AG10803 (cell line): ENCODE measurements around the gene UBXN1.

Experiments
- DNase-seq: peaks from one replicate; pipeline ENCODE4 v3.0.0; 2010; ENCODE audit warnings: low read depth
- H3K4me3 ChIP-seq: 2 replicates; pipeline ENCODE4 v1.5.1; 2011; ENCODE audit warnings: mild to moderate bottlenecking, low read length, control low read depth
- TF ChIP-seq, protein P1 (sequence below): conservative IDR thresholded peaks from 2 replicates; pipeline ENCODE4 v1.5.1; 2011; ENCODE audit warnings: mild to moderate bottlenecking, low read length, control low read depth, inconsistent platforms

Gene UBXN1

DNA sequence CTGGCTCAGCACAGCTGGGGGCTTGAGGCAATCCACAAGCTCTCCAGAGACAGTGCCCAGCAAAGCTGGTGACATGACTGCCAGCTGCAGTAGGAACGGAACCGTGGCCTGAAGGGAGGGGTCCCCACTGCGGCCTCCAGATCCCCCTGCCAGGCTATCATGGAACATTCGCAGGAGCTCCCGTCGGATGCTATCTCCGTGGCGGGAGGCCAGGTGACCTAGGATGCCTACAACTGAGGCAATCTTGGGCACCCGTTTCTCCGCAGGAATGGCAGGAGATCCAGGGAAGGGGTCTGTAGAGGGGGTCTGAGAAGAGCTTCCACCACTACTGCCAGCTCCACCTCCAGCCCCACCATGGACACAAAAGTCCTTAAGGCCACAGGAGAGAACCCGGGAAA is 29.9 kb downstream of the UBXN1 start:
- TF ChIP-seq, protein P1, sequence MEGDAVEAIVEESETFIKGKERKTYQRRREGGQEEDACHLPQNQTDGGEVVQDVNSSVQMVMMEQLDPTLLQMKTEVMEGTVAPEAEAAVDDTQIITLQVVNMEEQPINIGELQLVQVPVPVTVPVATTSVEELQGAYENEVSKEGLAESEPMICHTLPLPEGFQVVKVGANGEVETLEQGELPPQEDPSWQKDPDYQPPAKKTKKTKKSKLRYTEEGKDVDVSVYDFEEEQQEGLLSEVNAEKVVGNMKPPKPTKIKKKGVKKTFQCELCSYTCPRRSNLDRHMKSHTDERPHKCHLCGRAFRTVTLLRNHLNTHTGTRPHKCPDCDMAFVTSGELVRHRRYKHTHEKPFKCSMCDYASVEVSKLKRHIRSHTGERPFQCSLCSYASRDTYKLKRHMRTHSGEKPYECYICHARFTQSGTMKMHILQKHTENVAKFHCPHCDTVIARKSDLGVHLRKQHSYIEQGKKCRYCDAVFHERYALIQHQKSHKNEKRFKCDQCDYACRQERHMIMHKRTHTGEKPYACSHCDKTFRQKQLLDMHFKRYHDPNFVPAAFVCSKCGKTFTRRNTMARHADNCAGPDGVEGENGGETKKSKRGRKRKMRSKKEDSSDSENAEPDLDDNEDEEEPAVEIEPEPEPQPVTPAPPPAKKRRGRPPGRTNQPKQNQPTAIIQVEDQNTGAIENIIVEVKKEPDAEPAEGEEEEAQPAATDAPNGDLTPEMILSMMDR: no peak
- no peak overlapping the region for H3K4me3 ChIP-seq
- DNase-seq: no peak

DNA sequence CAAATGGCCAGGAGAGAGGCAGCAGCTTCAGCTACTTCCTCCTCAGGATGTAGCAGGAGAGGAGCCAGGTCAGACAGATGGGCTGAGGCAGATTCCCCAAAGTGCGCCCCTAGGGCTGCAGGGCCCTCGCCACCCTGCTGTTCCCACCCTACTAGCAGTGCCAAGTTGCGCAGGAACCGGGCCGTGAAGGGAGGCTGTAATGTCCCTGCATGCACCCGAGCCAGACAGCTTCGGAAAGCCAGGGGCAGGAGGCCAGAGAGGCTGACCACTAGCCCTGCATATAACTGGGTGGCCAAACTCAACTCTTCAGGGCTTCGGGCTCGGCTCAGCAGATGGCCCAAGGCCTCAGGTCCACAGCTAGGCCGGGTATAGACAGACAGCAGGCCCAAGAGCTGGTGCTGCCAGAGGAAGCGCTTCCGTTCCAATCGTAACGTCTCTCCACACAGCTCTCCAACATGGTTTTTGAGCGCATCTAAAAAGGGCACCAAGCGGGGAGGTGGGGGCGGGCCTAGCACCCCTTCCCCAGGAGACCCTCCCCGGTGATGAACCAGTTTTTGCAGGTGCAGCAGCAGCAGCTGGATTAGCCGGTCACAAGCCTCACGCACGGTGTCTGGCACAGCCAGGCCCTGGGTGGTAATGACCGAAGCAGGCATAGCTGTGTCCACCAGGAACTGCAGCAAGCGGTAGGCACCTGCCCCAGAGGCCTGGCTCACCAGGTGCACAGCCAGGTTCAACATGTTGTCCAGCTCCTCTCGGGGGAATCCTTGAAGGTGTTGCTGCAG is 30.5 kb downstream of the UBXN1 start:
- TF ChIP-seq, protein P1: no peak
- H3K4me3 ChIP-seq: no peak overlapping the region
- DNase-seq: no peak

DNA sequence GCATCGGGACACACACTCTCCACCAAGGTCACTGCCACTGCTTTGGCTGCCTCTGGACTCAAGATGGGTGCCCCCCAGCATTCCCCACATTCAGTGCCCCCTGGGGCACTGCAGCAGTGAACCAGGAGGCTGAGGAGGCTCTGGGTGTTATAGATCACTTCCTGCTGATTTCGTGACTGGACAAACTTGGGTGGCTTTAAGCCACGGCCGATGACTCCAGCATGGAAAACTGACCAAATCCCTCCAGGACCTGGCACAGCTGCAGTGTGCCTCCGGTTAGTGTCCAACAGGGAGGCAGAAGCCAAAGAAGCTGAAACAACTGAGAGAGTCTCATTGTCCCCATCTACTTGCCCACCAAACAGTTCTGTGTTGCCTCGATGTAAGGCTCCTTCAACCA is 31.3 kb downstream of the UBXN1 start:
- no peak for DNase-seq
- TF ChIP-seq, protein P1: no peak
- no peak overlapping the region for H3K4me3 ChIP-seq

DNA sequence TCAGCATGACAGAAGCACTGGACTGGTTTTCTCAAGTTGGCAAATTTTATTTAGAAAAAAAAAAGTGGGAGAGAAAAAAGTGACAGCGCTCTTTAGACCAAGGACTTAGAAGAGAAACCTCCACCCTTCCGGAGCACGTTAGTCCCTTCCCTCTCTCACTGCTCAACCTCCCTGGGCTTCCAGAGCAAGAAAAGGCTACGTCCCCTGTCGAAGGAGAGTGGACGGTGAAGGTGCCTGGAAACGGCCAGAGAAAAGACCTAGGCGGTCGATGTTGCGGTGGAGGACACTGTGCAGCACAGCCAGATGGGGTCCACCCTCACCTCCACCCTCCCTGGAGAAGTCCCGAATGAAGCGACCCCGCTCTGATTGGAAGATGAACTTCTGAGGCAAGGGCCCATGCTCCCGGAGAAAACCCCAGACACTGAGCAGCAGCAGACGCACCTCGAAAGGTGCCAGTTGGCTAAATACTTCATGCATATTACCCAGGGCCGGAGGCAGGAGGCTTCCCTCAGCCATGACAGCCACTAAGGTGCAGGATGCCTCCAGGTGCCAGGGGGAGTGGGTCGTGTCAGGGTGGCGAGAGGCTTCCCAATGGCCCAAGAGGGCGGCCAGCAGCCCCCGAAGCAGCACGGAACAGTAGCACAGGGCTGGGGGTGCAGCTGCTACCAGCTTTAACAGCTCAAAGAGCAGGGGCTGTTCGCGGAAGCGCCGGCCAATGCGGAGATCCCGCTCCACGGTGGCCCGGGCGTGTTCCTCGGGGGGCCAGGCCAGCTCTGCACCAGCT is 31.9 kb downstream of the UBXN1 start:
- DNase-seq: no peak
- TF ChIP-seq, protein P1: no peak
- peak overlapping the region; percentile 24; the same call in 1 of the 2 replicates for H3K4me3 ChIP-seq

DNA sequence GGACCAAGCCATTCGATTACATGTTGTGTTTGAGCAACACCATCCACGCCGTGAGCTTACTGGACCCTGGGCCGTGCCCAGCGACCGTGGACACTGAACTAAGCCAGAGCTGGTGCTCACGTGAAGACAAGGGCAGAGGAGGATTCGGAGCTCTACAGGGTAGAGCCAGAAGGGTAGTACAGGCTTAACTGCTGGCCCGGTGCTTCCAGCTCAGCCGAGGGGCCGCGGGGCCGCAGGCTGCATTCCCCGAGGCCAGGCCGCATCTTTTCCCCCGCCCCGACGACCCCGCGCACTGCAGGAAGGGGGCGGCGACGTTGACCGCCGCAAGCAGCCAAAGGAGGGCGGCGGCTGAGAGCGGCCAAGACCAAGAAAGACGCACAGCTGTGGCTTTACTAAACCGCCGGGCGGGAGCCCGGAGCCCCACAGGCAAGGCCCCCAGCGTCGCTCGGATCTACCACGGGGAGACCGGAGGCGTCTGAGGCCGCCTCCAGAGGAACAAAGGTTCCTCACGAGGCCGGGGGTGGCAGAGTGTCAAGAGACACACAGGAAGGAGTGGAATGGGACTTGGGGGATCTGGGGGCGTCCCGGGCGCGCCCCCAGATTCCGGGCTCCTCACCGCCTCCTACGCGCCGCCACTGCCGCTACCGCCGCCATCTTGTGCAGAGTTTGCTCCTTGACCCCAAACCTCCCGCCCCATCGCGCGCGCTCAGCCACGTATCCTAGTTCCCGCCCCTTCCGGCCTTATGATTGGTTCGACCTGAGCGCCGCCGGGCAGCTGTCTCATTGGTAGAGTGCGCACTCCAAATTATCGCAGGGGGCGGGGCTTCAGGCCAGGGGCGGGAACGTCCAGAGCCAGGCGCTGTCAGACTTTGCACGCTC is 32.7 kb downstream of the UBXN1 start, which contains the start of gene GANAB:
Gene GANAB (minus strand): TSS at position 668 of the 879 bp plus-strand sequence. CDS start 14 bp downstream, at position 654.
- TF ChIP-seq, protein P1: no peak
- peak; percentile 97 for DNase-seq
- H3K4me3 ChIP-seq: peak within 1 kb of the TSS; percentile 75

DNA sequence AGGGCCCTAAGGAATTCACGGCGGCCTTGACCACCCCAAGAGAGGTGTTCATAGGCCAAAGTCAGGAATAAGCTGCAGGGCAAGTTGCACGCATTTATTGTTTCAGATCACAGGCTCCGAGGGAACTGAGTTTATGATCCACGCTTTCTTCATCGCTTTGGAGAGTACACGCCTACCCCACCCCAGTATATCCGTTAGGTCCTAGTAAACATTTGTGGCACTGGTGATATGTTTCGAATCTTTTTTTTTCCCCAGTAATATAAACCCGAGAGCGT is 33.3 kb downstream of the UBXN1 start:
- DNase-seq: no peak
- H3K4me3 ChIP-seq: peak overlapping the region; percentile 75
- TF ChIP-seq, protein P1: no peak
